ENCODE data around the gene PCGF3. TPM values are rescaled to one million over a fixed set of nuclear protein-coding genes. Genes with fewer than 3 reads are reported as not detected.
"Not testable (repeated sequence)": the region's sequence is repeated elsewhere in the genome, so short reads cannot be mapped to it uniquely, and the experiment has no call there.

PCGF3 gene
- total RNA-seq, 1 experiment from 2014 or later = 83.9 TPM

GRCh38 chr4:734951-735350, 29.3 kb downstream of the PCGF3 start:
- no peaks in the 10 kb centered on the region for H3K27me3 ChIP-seq (replicated peaks; ENCODE audit: insufficient read depth, low read depth, low read length, poor library complexity)
- BruUV-seq (replicated peaks) = no TSS peak
- H3K4me1 ChIP-seq (ENCODE audit: insufficient read depth, low read length, poor library complexity, severe bottlenecking) = no peaks in the 10 kb centered on the region
- H3K9me3 ChIP-seq (ENCODE audit: low read depth, low read length, poor library complexity, severe bottlenecking) = no peaks in the 10 kb centered on the region
- ChIA-PET CTCF (no interaction called here), POLR2A (ENCODE audit: low non-redundant PET) (no interaction called here)
- intact Hi-C loops (cut with micrococcal nuclease; ENCODE audit: unreplicated experiment) = no loop called here
- no peak overlapping the region for H3K4me3 ChIP-seq (ENCODE audit: low read depth, low read length, poor library complexity, severe bottlenecking)
- no peak overlapping the region for H3K27ac ChIP-seq (ENCODE audit: low read depth, low read length, poor library complexity, severe bottlenecking)
- TF ChIP-seq EZH2 (IDR thresholded peaks at IDR 0.05; ENCODE audit: borderline replicate concordance, low read depth, low read length, poor library complexity, severe bottlenecking) (no peak), CTCF (conservative IDR thresholded peaks at IDR 0.05; ENCODE audit: low read depth, low read length) (no peak)
- DNase-seq (ENCODE audit: low spot score) = no peak
- H3K36me3 ChIP-seq (ENCODE audit: insufficient read depth, low read length, poor library complexity, severe bottlenecking) = peaks cover 66% of the 10 kb centered on the region

GRCh38 chr4:735583-735982, 30.0 kb downstream of the PCGF3 start:
- no peak for TF ChIP-seq CTCF (conservative IDR thresholded peaks at IDR 0.05; ENCODE audit: low read depth, low read length)
- TF ChIP-seq EZH2 (IDR thresholded peaks at IDR 0.05; ENCODE audit: borderline replicate concordance, low read depth, low read length, poor library complexity, severe bottlenecking) = no peak
- ChIA-PET POLR2A (ENCODE audit: low non-redundant PET) (no interaction called here), CTCF (no interaction called here)
- Histone ChIP-seq H3K4me1 (ENCODE audit: insufficient read depth, low read length, poor library complexity, severe bottlenecking) (no peaks in the 10 kb centered on the region), H3K27me3 (replicated peaks; ENCODE audit: insufficient read depth, low read depth, low read length, poor library complexity) (no peaks in the 10 kb centered on the region), H3K4me3 (ENCODE audit: low read depth, low read length, poor library complexity, severe bottlenecking) (no peak overlapping the region), H3K9me3 (ENCODE audit: low read depth, low read length, poor library complexity, severe bottlenecking) (no peaks in the 10 kb centered on the region), H3K36me3 (ENCODE audit: insufficient read depth, low read length, poor library complexity, severe bottlenecking) (peaks cover 69% of the 10 kb centered on the region), H3K27ac (ENCODE audit: low read depth, low read length, poor library complexity, severe bottlenecking) (no peak overlapping the region)
- intact Hi-C loops (cut with micrococcal nuclease; ENCODE audit: unreplicated experiment) = no loop called here
- no peak for DNase-seq (ENCODE audit: low spot score)
- BruUV-seq (replicated peaks) = no TSS peak

GRCh38 chr4:736561-736960, 30.9 kb downstream of the PCGF3 start:
- H3K36me3 ChIP-seq (ENCODE audit: insufficient read depth, low read length, poor library complexity, severe bottlenecking) = peaks cover 69% of the 10 kb centered on the region
- H3K27me3 ChIP-seq (replicated peaks; ENCODE audit: insufficient read depth, low read depth, low read length, poor library complexity); DNase-seq (ENCODE audit: low spot score); BruUV-seq (replicated peaks); POLR2A ChIA-PET (ENCODE audit: low non-redundant PET); H3K4me1 ChIP-seq (ENCODE audit: insufficient read depth, low read length, poor library complexity, severe bottlenecking); H3K27ac ChIP-seq (ENCODE audit: low read depth, low read length, poor library complexity, severe bottlenecking); H3K4me3 ChIP-seq (ENCODE audit: low read depth, low read length, poor library complexity, severe bottlenecking); H3K9me3 ChIP-seq (ENCODE audit: low read depth, low read length, poor library complexity, severe bottlenecking); intact Hi-C loops (cut with micrococcal nuclease; ENCODE audit: unreplicated experiment); CTCF ChIA-PET: not testable (repeated sequence)

GRCh38 chr4:738781-739280, 33.2 kb downstream of the PCGF3 start:
- Histone ChIP-seq H3K27me3 (replicated peaks; ENCODE audit: insufficient read depth, low read depth, low read length, poor library complexity) (no peaks in the 10 kb centered on the region), H3K36me3 (ENCODE audit: insufficient read depth, low read length, poor library complexity, severe bottlenecking) (peaks cover 56% of the 10 kb centered on the region), H3K4me3 (ENCODE audit: low read depth, low read length, poor library complexity, severe bottlenecking) (no peak overlapping the region), H3K9me3 (ENCODE audit: low read depth, low read length, poor library complexity, severe bottlenecking) (no peaks in the 10 kb centered on the region), H3K4me1 (ENCODE audit: insufficient read depth, low read length, poor library complexity, severe bottlenecking) (peaks cover 5% of the 10 kb centered on the region), H3K27ac (ENCODE audit: low read depth, low read length, poor library complexity, severe bottlenecking) (no peak overlapping the region)
- intact Hi-C loops (cut with micrococcal nuclease; ENCODE audit: unreplicated experiment) = no loop called here
- BruUV-seq (replicated peaks) = no TSS peak
- no peak for DNase-seq (ENCODE audit: low spot score)
- TF ChIP-seq EZH2 (IDR thresholded peaks at IDR 0.05; ENCODE audit: borderline replicate concordance, low read depth, low read length, poor library complexity, severe bottlenecking) (no peak), CTCF (conservative IDR thresholded peaks at IDR 0.05; ENCODE audit: low read depth, low read length) (no peak)
- POLR2A ChIA-PET (ENCODE audit: low non-redundant PET) = no interaction called here
- CTCF ChIA-PET = no interaction called here

Data from A673 (cell line).